IMR-90 (cell line): ENCODE results near the gene RNF19B. TPM values are rescaled to one million over a fixed set of nuclear protein-coding genes. Genes with fewer than 3 reads are reported as not detected.

Experiments used
- ATAC-seq: fragments of 200-7000 bp; cut with Tn5 transposase; 2 replicates; pipeline ENCODE4 v1.9.1; 2020; ENCODE audit warnings: low read depth, mild to moderate bottlenecking, moderate library complexity
- BruUV-seq: library from RNA; stranded (reverse); fragments of 400-500 nt; replicated peaks from 2 replicates; lab custom pipeline; 2021; lab: Mats Ljungman, UMichigan
- CTCF ChIA-PET: fragments of 300-600 bp; formaldehyde crosslinking; extraction: SDS; loops from one replicate; lab custom pipeline; 2021; ENCODE audit warnings: antibody characterized with exemption; lab: Yijun Ruan, JAX
- POLR2A ChIA-PET: fragments of 300-600 bp; sonication (Branson Sonifier 250); formaldehyde crosslinking; loops from one replicate; lab custom pipeline; 2022; ENCODE audit warnings: antibody characterized with exemption; ENCODE audit not compliant: unreplicated experiment; lab: Charles Lee
- DNase-seq: peaks from one replicate; pipeline ENCODE4 v3.0.0; 2013
- H2AFZ ChIP-seq: replicated peaks from 2 replicates; pipeline ENCODE3; 2013; ENCODE audit warnings: low read length, mild to moderate bottlenecking; ENCODE audit not compliant: poor library complexity
- H2AK5ac ChIP-seq: 2 replicates; pipeline ENCODE4 v1.6.1; 2013; ENCODE audit warnings: low read depth, low read length, inconsistent platforms
- H2AK9ac ChIP-seq: replicated peaks from 2 replicates; pipeline ENCODE3; 2013; ENCODE audit warnings: mild to moderate bottlenecking, low read depth, low read length, moderate library complexity; ENCODE audit not compliant: poor library complexity
- H2BK120ac ChIP-seq: 2 replicates; pipeline ENCODE4 v1.6.1; 2013; ENCODE audit warnings: low read depth, low read length, inconsistent platforms
- H2BK15ac ChIP-seq: 3 replicates; pipeline ENCODE4 v1.6.1; 2013; ENCODE audit warnings: low read depth, low read length, inconsistent platforms
- H2BK20ac ChIP-seq: 2 replicates; pipeline ENCODE4 v1.6.1; 2013; ENCODE audit warnings: low read depth, mild to moderate bottlenecking, inconsistent platforms, low read length, moderate library complexity
- H2BK5ac ChIP-seq: 2 replicates; pipeline ENCODE4 v1.6.1; 2013; ENCODE audit warnings: mild to moderate bottlenecking, low read depth, low read length, inconsistent platforms; ENCODE audit not compliant: poor library complexity, severe bottlenecking
- H3K14ac ChIP-seq: replicated peaks from 2 replicates; pipeline ENCODE4 v1.6.1; 2013; ENCODE audit warnings: low read depth, low read length, inconsistent platforms
- H3K18ac ChIP-seq: 2 replicates; pipeline ENCODE4 v1.6.1; 2013; ENCODE audit warnings: low read depth, low read length, control low read depth
- H3K23ac ChIP-seq: 2 replicates; pipeline ENCODE4 v1.6.1; 2013; ENCODE audit warnings: low read depth, low read length, inconsistent platforms
- H3K27ac ChIP-seq: 2 replicates; pipeline ENCODE4 v1.5.1; 2013; ENCODE audit warnings: mild to moderate bottlenecking, control low read depth, low read length; ENCODE audit not compliant: insufficient read depth
- H3K27me3 ChIP-seq: 2 replicates; pipeline ENCODE4 v1.6.1; 2013; ENCODE audit warnings: low read length; ENCODE audit not compliant: control insufficient read depth, insufficient read depth
- H3K36me3 ChIP-seq: 2 replicates; pipeline ENCODE4 v1.6.1; 2013; ENCODE audit warnings: low read length, mixed read lengths; ENCODE audit not compliant: control insufficient read depth, insufficient read depth
- H3K4ac ChIP-seq: 2 replicates; pipeline ENCODE4 v1.6.1; 2013; ENCODE audit warnings: low read depth, low read length, inconsistent platforms
- H3K4me1 ChIP-seq: 2 replicates; pipeline ENCODE4 v1.6.1; 2013; ENCODE audit warnings: low read length, mixed read lengths; ENCODE audit not compliant: control insufficient read depth, insufficient read depth
- H3K4me2 ChIP-seq: 2 replicates; pipeline ENCODE4 v1.6.1; 2013; ENCODE audit warnings: low read depth, mild to moderate bottlenecking, control low read depth, low read length, moderate library complexity
- H3K4me3 ChIP-seq: 2 replicates; pipeline ENCODE4 v1.5.1; 2013; ENCODE audit warnings: low read depth, mild to moderate bottlenecking, control low read depth, low read length, moderate library complexity; ENCODE audit not compliant: insufficient read depth
- H3K56ac ChIP-seq: 2 replicates; pipeline ENCODE4 v1.6.1; 2013; ENCODE audit warnings: low read length, inconsistent platforms; ENCODE audit not compliant: insufficient read depth; ENCODE audit errors: extremely low read depth
- H3K79me1 ChIP-seq, 2 experiments: 2 replicates each; pipeline ENCODE4 v1.6.1; 2013; ENCODE audit warnings: low read length in 2 of 2, inconsistent platforms in 1 of 2, low read depth in 1 of 2
- H3K9ac ChIP-seq: 2 replicates; pipeline ENCODE4 v1.6.1; 2013; ENCODE audit warnings: low read depth, low read length, control low read depth
- H3K9me1 ChIP-seq: 2 replicates; pipeline ENCODE4 v1.6.1; 2013; ENCODE audit warnings: low read length, inconsistent platforms; ENCODE audit not compliant: insufficient read depth
- H3K9me3 ChIP-seq: 2 replicates; pipeline ENCODE4 v1.6.1; 2013; ENCODE audit warnings: low read length; ENCODE audit not compliant: control insufficient read depth, insufficient read depth
- H4K20me1 ChIP-seq: 2 replicates; pipeline ENCODE4 v1.6.1; 2013; ENCODE audit warnings: low read length, inconsistent platforms; ENCODE audit not compliant: insufficient read depth
- H4K5ac ChIP-seq: 2 replicates; pipeline ENCODE4 v1.6.1; 2013; ENCODE audit warnings: mild to moderate bottlenecking, low read depth, low read length, control low read depth
- H4K8ac ChIP-seq, 2 experiments: 2 replicates each; pipeline ENCODE4 v1.6.1; 2013; ENCODE audit warnings: low read depth in 2 of 2, low read length in 2 of 2, control low read depth in 1 of 2, inconsistent platforms in 1 of 2
- H4K91ac ChIP-seq: 2 replicates; pipeline ENCODE4 v1.6.1; 2013; ENCODE audit warnings: low read depth, low read length, inconsistent platforms; ENCODE audit not compliant: insufficient read depth
- BHLHE40 ChIP-seq: fragments of 150-350 bp; IDR thresholded peaks from 2 replicates; pipeline ENCODE4 v1.6.1; 2016; ENCODE audit warnings: mild to moderate bottlenecking, low read depth, low read length
- CEBPB ChIP-seq: IDR thresholded peaks from 2 replicates; pipeline ENCODE4 v1.6.1; 2012; ENCODE audit warnings: low read depth, low read length, improper control_type of control experiment
- FOS ChIP-seq: fragments of 150-350 bp; IDR thresholded peaks from 2 replicates; pipeline ENCODE4 v1.6.1; 2016; ENCODE audit warnings: low read depth, low read length
- MAFK ChIP-seq: IDR thresholded peaks from 2 replicates; pipeline ENCODE4 v1.6.1; 2012; ENCODE audit warnings: low read depth, low read length, improper control_type of control experiment
- MAZ ChIP-seq: IDR thresholded peaks from 2 replicates; pipeline ENCODE4 v1.6.1; 2012; ENCODE audit warnings: low read depth, mild to moderate bottlenecking, low read length, improper control_type of control experiment, moderate library complexity, borderline replicate concordance
- NFE2L2 ChIP-seq: fragments of 150-350 bp; IDR thresholded peaks from 2 replicates; pipeline ENCODE4 v1.6.1; 2016; ENCODE audit warnings: low read depth, mild to moderate bottlenecking, low read length
- RAD21 ChIP-seq: IDR thresholded peaks from 2 replicates; pipeline ENCODE4 v1.6.1; 2012; ENCODE audit warnings: low read length, improper control_type of control experiment
- RCOR1 ChIP-seq: IDR thresholded peaks from 2 replicates; pipeline ENCODE4 v1.6.1; 2012; ENCODE audit warnings: mild to moderate bottlenecking, low read length, improper control_type of control experiment; ENCODE audit not compliant: insufficient replicate concordance
- RFX5 ChIP-seq: IDR thresholded peaks from 2 replicates; pipeline ENCODE4 v1.8.0; 2012; ENCODE audit warnings: low read depth, mild to moderate bottlenecking, low read length, moderate library complexity
- SMC3 ChIP-seq: fragments of 150-350 bp; IDR thresholded peaks from 2 replicates; pipeline ENCODE4 v1.6.1; 2016; ENCODE audit warnings: low read depth, mild to moderate bottlenecking, antibody characterized with exemption, low read length, moderate library complexity
- WGBS, 2 experiments: methylation state at CpG; one replicate each; pipeline versions ENCODE4 v1.1.5 to v1.1.7; 2013; ENCODE audit warnings: missing lambda C conversion rate in 2 of 2; ENCODE audit not compliant: insufficient read length in 1 of 2; ENCODE audit errors: extremely low coverage in 2 of 2; 5-methylcytosine and 5-hydroxymethylcytosine counted together
- dilution Hi-C: fragments of 300-500 bp; cut with HindIII; formaldehyde crosslinking; loops from one replicate; pipeline ENCODE4 v1.14.3; 2018; ENCODE audit warnings: low sequenced_read_pairs; ENCODE audit not compliant: unreplicated experiment
- in situ Hi-C: fragments of 300-500 bp; cut with MboI; formaldehyde crosslinking; loops from 3 replicates; pipeline ENCODE4 v1.14.3; 2019; ENCODE audit warnings: low sequenced_read_pairs, inconsistent platforms, mixed read lengths
- intact Hi-C: fragments of 100-400 bp; cut with micrococcal nuclease; formaldehyde crosslinking; loops from 2 replicates; pipeline ENCODE4 v1.10.0; 2022
- polyA plus RNA-seq, 3 experiments: library from polyadenylated mRNA; depleted of rRNA; stranded (reverse); fragments of >200 nt; gene quantifications; 2 replicates each; pipeline ENCODE4 v1.2.3, GENCODE V29; 2012; ENCODE audit warnings: low replicate concordance in 1 of 3
- total RNA-seq: library from RNA; depleted of rRNA; stranded (reverse); fragments of >200 nt; gene quantifications from 2 replicates; pipeline ENCODE4 v1.2.3, GENCODE V29; 2012
- TF ChIP-seq, protein P1 (sequence below): fragments of 150-350 bp; IDR thresholded peaks from 2 replicates; pipeline ENCODE4 v1.6.1; 2017; ENCODE audit warnings: mild to moderate bottlenecking, antibody characterized with exemption, low read length, low read depth

The RNF19B gene
- total and polyA plus RNA-seq, 2 of the 4 experiments (the other 2 are of a cell fraction), result 10.0 to 11.6 TPM

DNA sequence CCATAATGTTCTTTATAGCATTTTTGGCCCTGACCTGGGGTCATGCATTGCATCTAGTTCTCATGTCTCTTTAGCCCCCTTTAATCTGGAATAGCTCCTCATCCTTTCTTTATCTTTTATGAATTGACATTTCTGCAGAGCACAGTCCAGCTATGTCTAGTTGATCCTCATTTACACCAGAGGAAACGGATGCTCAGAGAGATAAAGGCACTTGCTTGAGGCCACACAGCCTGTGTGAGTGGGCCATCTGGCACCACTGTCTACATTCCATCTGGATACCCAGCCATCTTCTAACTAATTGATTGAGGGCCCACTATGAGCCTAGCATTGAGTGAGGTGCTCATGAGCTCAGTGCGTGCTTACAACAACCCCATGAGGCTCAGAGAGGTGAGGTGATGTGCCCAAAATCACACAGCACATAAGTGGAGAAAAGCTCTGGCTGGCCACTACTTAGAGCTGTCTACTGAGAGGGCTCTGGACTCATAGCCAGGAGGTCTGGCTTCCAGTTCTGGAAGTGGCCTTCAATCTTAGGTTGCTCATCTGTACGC is 74.8 kb downstream of the RNF19B start:
- DNase-seq (no peak), ATAC-seq (no peak)
- TF ChIP-seq RFX5 (no peak), RAD21 (no peak), FOS (no peak), NFE2L2 (no peak), BHLHE40 (no peak), CEBPB (no peak), MAZ (no peak), RCOR1 (no peak), MAFK (no peak), SMC3 (no peak)
- TF ChIP-seq, protein P1, sequence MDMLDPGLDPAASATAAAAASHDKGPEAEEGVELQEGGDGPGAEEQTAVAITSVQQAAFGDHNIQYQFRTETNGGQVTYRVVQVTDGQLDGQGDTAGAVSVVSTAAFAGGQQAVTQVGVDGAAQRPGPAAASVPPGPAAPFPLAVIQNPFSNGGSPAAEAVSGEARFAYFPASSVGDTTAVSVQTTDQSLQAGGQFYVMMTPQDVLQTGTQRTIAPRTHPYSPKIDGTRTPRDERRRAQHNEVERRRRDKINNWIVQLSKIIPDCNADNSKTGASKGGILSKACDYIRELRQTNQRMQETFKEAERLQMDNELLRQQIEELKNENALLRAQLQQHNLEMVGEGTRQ, result no peak
- POLR2A ChIA-PET, result no interaction called here
- no peak overlapping the region for H3K56ac ChIP-seq
- no peak overlapping the region for H2AK9ac ChIP-seq
- no peak overlapping the region for H3K14ac ChIP-seq
- H3K79me1 ChIP-seq, result no peaks in the 10 kb centered on the region
- H3K18ac ChIP-seq, result no peak overlapping the region
- no peak overlapping the region for H2BK120ac ChIP-seq
- H3K4me3 ChIP-seq, result no peak overlapping the region
- WGBS, 2 experiments, result no CpG with 5 or more reads among the region's 3 CpGs
- H4K8ac ChIP-seq, result no peak overlapping the region
- H4K91ac ChIP-seq, result no peak overlapping the region
- CTCF ChIA-PET, result interaction anchor here (1.6 kb wide), 1 partner anchor 13 kb away, joined by 4 read pairs; no protein-coding TSS in a partner anchor
- H3K27me3 ChIP-seq, result peaks cover 58% of the 10 kb centered on the region
- in situ Hi-C loops (no loop called here), intact Hi-C loops (loop anchor here (5.0 kb wide), 1 partner anchor 488 kb away; no protein-coding TSS in a partner anchor), dilution Hi-C loops (no loop called here)
- no peak overlapping the region for H3K9ac ChIP-seq
- H3K27ac ChIP-seq, result no peak overlapping the region
- no peak overlapping the region for H2AK5ac ChIP-seq
- H3K9me3 ChIP-seq, result peaks cover 2% of the 10 kb centered on the region; the same call in 1 of the 2 replicates
- H2BK20ac ChIP-seq, result no peak overlapping the region
- H4K20me1 ChIP-seq, result peaks cover 3% of the 10 kb centered on the region; the same call in 1 of the 2 replicates
- no peaks in the 10 kb centered on the region; the same call in 1 of the 2 replicates for H3K4me1 ChIP-seq
- H2BK15ac ChIP-seq, result no peak overlapping the region
- no peak overlapping the region for H2AFZ ChIP-seq
- no peaks in the 10 kb centered on the region for H3K36me3 ChIP-seq
- no peak overlapping the region for H3K4me2 ChIP-seq
- H3K9me1 ChIP-seq, result peaks cover 4% of the 10 kb centered on the region; the same call in 1 of the 2 replicates
- H3K4ac ChIP-seq, result no peak overlapping the region
- no peak overlapping the region for H4K5ac ChIP-seq
- H3K23ac ChIP-seq, result no peak overlapping the region
- H2BK5ac ChIP-seq, result no peak overlapping the region
- no TSS peak for BruUV-seq
